HepG2 (cell line): ENCODE data around the gene USP36. TPM values are rescaled to one million over a fixed set of nuclear protein-coding genes. Genes with fewer than 3 reads are reported as not detected.

Source experiments
- AGO2 ChIP-seq: fragments of 200-400 bp; formaldehyde crosslinking; optimal IDR thresholded peaks from 2 replicates; pipeline ENCODE3; 2017; ENCODE audit warnings: mild to moderate bottlenecking, low read depth, low read length, moderate library complexity
- ARNT ChIP-seq: fragments of 450-650 bp; IDR thresholded peaks from 2 replicates; pipeline ENCODE4 v1.6.1; 2017
- CBFB ChIP-seq: sonication (generic); formaldehyde crosslinking; IDR thresholded peaks from 2 replicates; pipeline ENCODE4 v1.4.0; 2020; ENCODE audit warnings: missing genetic modification reagents
- EZH2 ChIP-seq: conservative IDR thresholded peaks from 2 replicates; pipeline ENCODE4 v1.6.1; 2012; ENCODE audit warnings: mild to moderate bottlenecking, low read depth, low read length, moderate library complexity
- FOSL1 ChIP-seq: sonication (generic); formaldehyde crosslinking; IDR thresholded peaks from 2 replicates; pipeline ENCODE4 v1.9.0; 2021; ENCODE audit warnings: missing genetic modification reagents, borderline replicate concordance
- FOXA1 ChIP-seq, 2 experiments: fragments of 450-650 bp in 1 of 2; sonication (generic) in 1 of 2; formaldehyde crosslinking in 1 of 2; IDR thresholded peaks; 2 replicates each; pipeline versions ENCODE4 v1.4.0 to v1.6.1; 2016 to 2020; ENCODE audit warnings: missing genetic modification reagents in 1 of 2
- HNRNPLL ChIP-seq: fragments of 200-400 bp; formaldehyde crosslinking; IDR thresholded peaks from 2 replicates; pipeline ENCODE4 v1.6.1; 2017; ENCODE audit warnings: mild to moderate bottlenecking, low read depth, low read length; ENCODE audit not compliant: poor library complexity, severe bottlenecking
- KDM2A ChIP-seq: sonication (generic); formaldehyde crosslinking; IDR thresholded peaks from 2 replicates; pipeline ENCODE4 v1.4.0; 2020; ENCODE audit warnings: low read depth, missing genetic modification reagents, borderline replicate concordance
- KDM6A ChIP-seq: IDR thresholded peaks from 2 replicates; pipeline ENCODE4 v1.6.1; 2016; ENCODE audit warnings: low read depth
- NR2F1 ChIP-seq, 2 experiments: fragments of 450-650 bp in 1 of 2; formaldehyde crosslinking in 1 of 2; IDR thresholded peaks; 2 replicates each; pipeline versions ENCODE4 v1.5.0 to v1.6.1; 2016 to 2020; ENCODE audit warnings: mild to moderate bottlenecking in 1 of 2, missing compliant biosample characterization in 1 of 2, missing genetic modification reagents in 1 of 2, moderate library complexity in 1 of 2
- POGZ ChIP-seq: sonication (generic); formaldehyde crosslinking; IDR thresholded peaks from 2 replicates; pipeline ENCODE4 v1.4.0; 2020; ENCODE audit warnings: mild to moderate bottlenecking, missing genetic modification reagents
- RXRA ChIP-seq: sonication (generic); formaldehyde crosslinking; IDR thresholded peaks from 2 replicates; pipeline ENCODE4 v1.5.1; 2020; ENCODE audit warnings: missing genetic modification reagents
- SNAPC2 ChIP-seq: sonication (generic); formaldehyde crosslinking; IDR thresholded peaks from 2 replicates; pipeline ENCODE4 v1.8.1; 2022; ENCODE audit warnings: mild to moderate bottlenecking, missing genetic modification reagents
- TBL1XR1 ChIP-seq: fragments of 150-350 bp; IDR thresholded peaks from 2 replicates; pipeline ENCODE4 v1.6.1; 2014; ENCODE audit warnings: borderline replicate concordance, low read length; ENCODE audit not compliant: partially characterized antibody
- TFE3 ChIP-seq: IDR thresholded peaks from 2 replicates; pipeline ENCODE4 v1.6.1; 2016
- ZNF232 ChIP-seq: sonication (generic); formaldehyde crosslinking; IDR thresholded peaks from 2 replicates; pipeline ENCODE4 v1.4.0; 2020; ENCODE audit warnings: missing genetic modification reagents, borderline replicate concordance
- ZNF33B ChIP-seq: sonication (generic); formaldehyde crosslinking; IDR thresholded peaks from 2 replicates; pipeline ENCODE4 v1.5.1; 2020; ENCODE audit warnings: mild to moderate bottlenecking, missing genetic modification reagents
- ZNF562 ChIP-seq: sonication (generic); formaldehyde crosslinking; IDR thresholded peaks from 2 replicates; pipeline ENCODE4 v1.8.0; 2022; ENCODE audit warnings: missing genetic modification reagents, borderline replicate concordance
- ZNF564 ChIP-seq: sonication (generic); formaldehyde crosslinking; IDR thresholded peaks from 2 replicates; pipeline ENCODE4 v1.8.1; 2023; ENCODE audit warnings: mild to moderate bottlenecking, missing genetic modification reagents
- ZNF574 ChIP-seq: sonication (generic); formaldehyde crosslinking; IDR thresholded peaks from 2 replicates; pipeline ENCODE4 v1.4.0; 2020; ENCODE audit warnings: missing genetic modification reagents
- ZNF577 ChIP-seq: sonication (generic); formaldehyde crosslinking; IDR thresholded peaks from 2 replicates; pipeline ENCODE4 v1.4.0; 2020; ENCODE audit warnings: mild to moderate bottlenecking, low read depth, missing genetic modification reagents, borderline replicate concordance
- ZNF687 ChIP-seq: sonication (generic); formaldehyde crosslinking; IDR thresholded peaks from 2 replicates; pipeline ENCODE4 v1.5.1; 2020; ENCODE audit warnings: mild to moderate bottlenecking, missing genetic modification reagents, moderate library complexity
- ZNF776 ChIP-seq: sonication (generic); formaldehyde crosslinking; IDR thresholded peaks from 2 replicates; pipeline ENCODE4 v1.4.0; 2020; ENCODE audit warnings: mild to moderate bottlenecking, missing genetic modification reagents
- polyA plus RNA-seq, 8 experiments: library from polyadenylated mRNA; depleted of rRNA in 3 of 8; stranded (reverse) in 7 of 8; unstranded in 1 of 8; fragments of >200 nt; fragmentation: Illumina TruSeq in 4 of 8; extraction: Trizol in 4 of 8; gene quantifications; 2 replicates each; pipeline versions ENCODE4 v1.2.1 to v1.2.3, GENCODE V29; 2011 to 2016; ENCODE audit warnings: low read depth in 4 of 8, missing spikeins in 1 of 8, mixed read lengths in 1 of 8; ENCODE audit not compliant: insufficient read depth in 1 of 8
- total RNA-seq, 5 experiments: library from RNA; depleted of rRNA; stranded (reverse); fragments of >200 nt; fragmentation: Illumina TruSeq; extraction: Trizol; gene quantifications; 2 replicates each; pipeline ENCODE4 v1.2.3, GENCODE V29; 2016; ENCODE audit warnings: low read depth in 1 of 5

USP36 gene
- total and polyA plus RNA-seq, 2 of the 13 experiments (the other 11 are each of a cell fraction or from before 2014, with no cell fraction given): 29.6 to 45.9 TPM

- TF ChIP-seq NR2F1 (CRISPR knock-in tag; IDR thresholded peaks at IDR 0.05): no peak
- no peak for TF ChIP-seq FOXA1 (IDR thresholded peaks at IDR 0.05)
- TF ChIP-seq FOXA1 (CRISPR knock-in tag; IDR thresholded peaks at IDR 0.05): no peak
- peak; percentile 13 for TF ChIP-seq ZNF574
- no peak for TF ChIP-seq KDM6A (CRISPR knock-in tag)
- TF ChIP-seq ZNF577 (CRISPR knock-in tag): no peak
- TF ChIP-seq KDM2A: peak; percentile 46; the same call in 1 of the 2 replicates
- no peak for TF ChIP-seq ZNF564 (CRISPR knock-in tag)
- TF ChIP-seq TFE3 (CRISPR knock-in tag): peak; percentile 89
- no peak for TF ChIP-seq EZH2
- TF ChIP-seq ZNF562 (CRISPR knock-in tag): no peak
- no peak for TF ChIP-seq ZNF232
- TF ChIP-seq AGO2: no peak
- peak; percentile 49; the same call in 1 of the 2 replicates for TF ChIP-seq ZNF33B (CRISPR knock-in tag)
- TF ChIP-seq FOSL1 (CRISPR knock-in tag): peak; percentile 62
- TF ChIP-seq HNRNPLL: peak; percentile 25
- TF ChIP-seq CBFB: no peak
- TF ChIP-seq ZNF687 (CRISPR knock-in tag): peak; percentile 52
- TF ChIP-seq POGZ: no peak
- no peak for TF ChIP-seq SNAPC2 (CRISPR knock-in tag)
- TF ChIP-seq TBL1XR1: no peak
- TF ChIP-seq RXRA (CRISPR knock-in tag): peak; percentile 21; the same call in 1 of the 2 replicates
- peak; percentile 30; the same call in 1 of the 2 replicates for TF ChIP-seq ZNF776 (CRISPR knock-in tag)
- no peak for TF ChIP-seq ARNT
Observed at GRCh38 chr17:78883533-78884131, 43.0 kb upstream of the USP36 start (continued).
